HG02870 (cell line): ENCODE results near the gene PILRB.
"Not testable (repeated sequence)": the region's sequence is repeated elsewhere in the genome, so short reads cannot be mapped to it uniquely, and the experiment has no call there.

Source experiments
- ATAC-seq: cut with Tn5 transposase; IDR thresholded peaks from one replicate; pipeline ENCODE4 v1.9.1; 2021; ENCODE audit warnings: mild to moderate bottlenecking, moderate library complexity; ENCODE audit not compliant: unreplicated experiment

PILRB gene

GRCh38 chr7:100373870-100374598 lies 16.1 kb downstream of the PILRB start:
- ATAC-seq: not testable (repeated sequence)

GRCh38 chr7:100374601-100375000 lies 16.7 kb downstream of the PILRB start:
- no peak for ATAC-seq

DNA sequence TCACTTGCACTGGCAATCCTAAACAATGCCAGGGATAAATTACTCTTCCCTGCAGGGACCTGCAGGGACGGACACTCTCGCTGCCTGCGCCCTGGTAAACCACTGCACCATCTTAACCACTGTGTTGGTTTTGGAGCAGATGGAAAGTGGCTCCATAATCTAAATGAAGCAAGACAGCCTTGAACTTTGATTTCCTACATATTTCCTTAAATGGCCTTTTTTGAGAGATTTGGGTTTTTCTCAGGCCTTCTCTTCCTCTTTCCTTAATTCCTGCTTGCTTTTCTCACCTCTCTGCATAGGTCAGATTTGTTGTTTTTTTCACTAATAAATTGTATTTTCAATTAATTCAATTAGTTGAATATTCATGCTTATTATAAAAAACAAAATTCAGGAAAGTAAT lies 18.1 kb downstream of the PILRB start:
- no peak for ATAC-seq

GRCh38 chr7:100378114-100378755 lies 20.3 kb downstream of the PILRB start:
- ATAC-seq: no peak

GRCh38 chr7:100380196-100380595 lies 22.3 kb downstream of the PILRB start:
- ATAC-seq: no peak

- ATAC-seq: not testable (repeated sequence)
Observed at GRCh38 chr7:100381531-100382233, 23.8 kb downstream of the PILRB start.

- ATAC-seq: not testable (repeated sequence)
Observed at GRCh38 chr7:100382234-100382853, 24.4 kb downstream of the PILRB start.

DNA sequence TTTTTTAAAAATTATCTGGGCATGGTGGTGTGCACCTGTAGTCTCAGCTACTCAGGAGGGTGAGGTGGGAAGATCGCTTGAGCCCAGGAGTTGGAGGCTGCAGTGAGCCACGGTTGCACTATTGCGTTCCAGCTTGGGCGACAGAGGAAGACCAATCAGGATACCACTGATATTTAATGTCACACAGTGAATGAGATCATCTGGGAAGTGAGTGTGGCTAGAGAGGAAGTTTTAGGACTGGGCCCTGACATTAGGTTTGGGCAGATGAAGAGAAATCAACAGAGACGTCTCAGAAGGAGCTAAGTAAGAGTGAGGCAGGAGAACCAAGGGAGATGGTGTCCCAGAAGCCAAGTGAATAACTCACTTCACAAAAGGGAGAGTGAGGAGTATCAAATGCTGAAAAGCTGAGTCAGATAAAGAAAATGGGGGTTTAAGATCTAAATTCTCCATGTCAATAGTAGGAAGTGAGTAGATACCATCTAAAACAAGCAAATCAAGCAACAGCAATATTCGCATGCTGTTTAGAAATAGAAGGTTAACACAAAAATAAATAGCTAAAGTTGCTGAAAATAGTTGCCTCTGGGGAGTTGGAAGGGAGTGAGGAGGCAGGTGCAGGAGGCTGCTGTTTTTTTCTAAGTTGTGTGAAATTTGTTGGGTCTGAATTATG lies 26.8 kb downstream of the PILRB start:
- no peak for ATAC-seq

DNA sequence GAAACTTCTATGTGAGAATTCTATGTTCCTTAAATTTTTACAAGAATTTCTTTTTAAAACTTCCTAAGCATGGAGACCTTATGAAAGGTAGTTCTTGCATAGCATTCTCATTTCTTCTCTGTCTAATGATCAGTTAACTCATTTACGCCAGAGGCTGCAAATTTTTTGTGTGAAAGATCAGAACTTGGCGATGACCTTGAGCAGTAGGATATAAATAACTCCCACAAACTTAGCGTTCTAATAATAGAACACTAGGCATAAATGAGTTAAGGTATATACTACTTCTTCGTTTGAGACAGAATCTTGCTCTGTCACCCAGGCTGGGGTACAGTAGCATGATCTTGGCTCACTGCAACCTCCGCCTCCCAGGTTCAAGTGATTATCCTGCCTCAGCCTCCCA lies 29.0 kb downstream of the PILRB start:
- no peak for ATAC-seq

DNA sequence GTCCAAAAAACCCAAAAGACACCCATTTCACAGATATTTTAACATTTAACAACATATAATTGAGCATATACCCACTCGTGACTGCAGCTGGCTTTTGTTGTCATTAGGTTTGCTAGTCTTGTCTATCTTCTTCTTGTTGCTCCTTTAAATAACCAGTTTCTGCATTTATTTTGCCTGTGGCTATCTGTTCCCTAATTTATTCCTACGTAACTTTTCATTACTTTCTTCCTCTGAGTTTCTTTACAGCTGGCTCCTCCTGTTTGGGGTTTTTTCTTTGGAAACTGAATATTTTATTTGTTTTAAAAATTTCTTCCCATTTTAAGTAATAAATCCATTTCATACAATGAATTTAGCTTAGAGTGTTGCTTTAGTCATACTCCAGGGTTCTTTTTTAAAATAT lies 29.8 kb downstream of the PILRB start:
- no peak for ATAC-seq

DNA sequence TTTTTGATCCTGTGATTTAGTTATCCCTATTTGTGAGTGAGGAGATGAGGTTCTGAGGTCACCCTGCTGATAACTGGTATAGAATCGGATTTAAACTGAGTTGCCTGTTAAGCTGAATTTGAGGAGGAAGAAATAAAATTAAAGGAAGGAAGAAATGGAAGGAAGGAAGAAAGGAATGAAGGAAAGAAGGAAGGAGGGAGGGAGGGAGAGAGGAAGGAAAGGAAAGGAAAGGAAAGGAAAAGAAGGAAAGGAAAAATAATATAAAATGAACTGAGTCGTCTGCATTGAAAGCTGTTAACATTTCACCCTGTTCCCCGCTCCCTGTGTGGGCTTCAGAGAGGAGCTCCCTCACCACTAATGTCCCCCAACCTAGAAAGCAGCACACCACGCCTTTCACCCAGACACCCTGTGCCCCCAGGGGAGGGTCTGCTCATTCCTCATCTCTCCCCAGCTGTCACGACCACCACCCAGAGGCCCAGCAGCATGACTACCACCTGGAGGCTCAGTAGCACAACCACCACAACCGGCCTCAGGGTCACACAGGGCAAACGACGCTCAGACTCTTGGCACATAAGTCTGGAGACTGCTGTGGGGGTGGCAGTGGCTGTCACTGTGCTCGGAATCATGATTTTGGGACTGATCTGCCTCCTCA lies 31.6 kb downstream of the PILRB start:
- ATAC-seq: no peak

- ATAC-seq: no peak
Observed at GRCh38 chr7:100390286-100391009, 32.5 kb downstream of the PILRB start.

DNA sequence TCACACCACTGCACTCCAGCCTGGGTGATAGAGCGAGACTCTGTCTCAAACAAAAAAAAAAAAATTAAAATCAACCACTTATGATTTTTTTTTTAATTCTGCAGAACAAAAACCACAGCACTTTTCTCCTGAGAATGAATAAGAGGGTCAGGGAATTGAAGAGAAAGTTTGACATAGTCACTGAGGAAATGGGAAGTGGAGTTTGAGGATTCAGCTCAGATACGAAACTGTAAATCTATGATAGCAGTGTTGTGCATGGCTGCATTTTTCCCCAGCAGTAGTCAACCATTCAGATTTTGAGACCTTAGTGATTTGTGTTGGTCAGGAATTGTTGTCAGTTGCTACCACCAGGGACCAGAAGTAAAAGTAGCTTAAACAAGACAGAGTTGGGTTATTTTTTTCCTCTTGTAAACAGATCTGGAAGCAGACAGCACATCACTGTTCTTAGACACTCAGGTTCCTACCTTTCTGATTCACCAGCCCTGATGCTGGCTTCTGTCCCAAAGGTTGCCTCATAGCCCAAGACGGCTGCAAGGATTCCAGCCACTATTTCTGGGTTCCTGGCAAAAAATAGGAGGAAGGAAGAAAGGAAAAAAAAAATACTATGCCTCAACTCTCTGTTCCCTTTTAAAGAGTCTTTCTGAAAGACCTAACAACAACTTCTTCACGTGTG lies 35.5 kb downstream of the PILRB start:
- ATAC-seq: no peak

DNA sequence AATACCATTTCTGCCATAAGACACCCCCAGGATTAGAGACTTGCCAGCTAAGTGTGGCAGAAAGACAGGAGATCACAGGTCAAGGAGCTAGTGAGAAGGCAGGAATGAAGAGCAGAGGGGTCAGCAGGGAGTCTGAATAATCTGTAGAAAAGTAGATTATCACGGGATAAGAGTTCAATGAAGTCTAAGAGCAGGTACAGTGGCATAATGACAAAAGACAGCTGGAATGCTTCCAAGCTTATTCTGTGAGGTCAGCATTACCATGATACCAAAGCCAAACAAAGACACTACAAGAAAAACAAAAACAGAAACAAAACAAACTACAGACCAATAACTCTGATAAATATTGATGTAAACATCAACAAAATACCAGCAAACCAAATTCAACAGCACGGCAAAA lies 36.2 kb downstream of the PILRB start:
- no peak for ATAC-seq

GRCh38 chr7:100396421-100396982 lies 38.6 kb downstream of the PILRB start:
- peak; percentile 90 for ATAC-seq

DNA sequence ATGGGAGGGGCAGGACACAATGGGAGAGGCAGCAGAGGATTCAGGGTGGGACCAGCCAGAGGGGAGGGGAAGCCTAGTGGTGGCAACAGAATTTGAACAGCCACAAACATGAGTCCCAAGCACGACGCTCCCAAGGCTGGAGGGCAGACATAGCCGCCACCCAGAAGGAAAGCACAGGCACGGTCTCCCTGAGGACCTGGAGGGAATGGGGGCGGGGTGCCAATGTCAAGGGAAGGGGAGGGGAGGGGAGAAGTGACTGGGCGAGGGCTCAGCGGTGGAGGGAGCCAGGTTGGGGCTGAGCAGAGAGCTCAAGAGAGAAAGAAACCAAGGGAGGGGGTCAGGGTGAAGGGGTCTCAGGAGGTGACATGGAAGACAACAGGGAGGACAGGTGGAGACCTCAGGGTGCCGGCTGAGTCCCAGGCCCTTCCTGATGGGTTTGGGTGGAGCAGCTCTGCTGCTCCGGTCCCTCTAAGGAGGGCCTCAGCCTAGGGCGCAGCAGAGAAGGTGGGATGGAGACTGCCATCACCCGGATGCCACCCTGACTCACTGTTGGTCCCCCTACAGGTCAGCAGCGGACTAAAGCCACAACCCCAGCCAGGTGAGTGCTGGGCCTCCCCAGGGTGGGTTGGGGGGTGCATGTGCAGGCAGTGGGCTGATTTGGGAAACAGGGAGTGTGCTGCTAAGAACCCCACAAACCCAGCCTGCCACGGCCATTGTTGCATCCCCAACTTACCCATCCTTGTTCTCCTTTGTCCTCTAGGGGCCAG lies 39.6 kb downstream of the PILRB start:
- ATAC-seq: no peak

DNA sequence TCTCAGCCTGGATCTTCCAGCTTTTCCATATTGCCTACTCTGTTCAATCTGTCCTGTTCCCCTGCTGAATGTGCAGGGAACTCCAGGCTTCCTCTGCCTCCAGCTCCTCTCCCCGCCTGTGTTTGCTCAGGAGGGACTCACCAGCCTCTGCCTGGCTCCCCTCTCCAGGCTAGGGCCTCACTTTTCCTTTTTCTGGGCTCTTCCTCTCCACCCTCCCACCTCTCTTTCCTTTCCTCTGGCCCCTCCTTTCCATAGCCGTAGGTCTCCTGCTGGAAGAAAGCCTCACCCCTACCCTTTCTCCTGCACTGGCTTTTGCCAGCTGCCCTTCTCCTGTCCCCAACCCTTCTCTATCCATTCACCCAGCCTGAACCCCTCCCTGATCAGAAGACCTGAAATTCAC lies 40.3 kb downstream of the PILRB start:
- no peak for ATAC-seq

- ATAC-seq: no peak
Observed at GRCh38 chr7:100400041-100400440, 42.1 kb downstream of the PILRB start.
